GM12878 (cell line): Measurements from ENCODE around the gene APBA3.

ENCODE experiments used
- CBX5 ChIP-seq: sonication (generic); IDR thresholded peaks from 2 replicates; pipeline ENCODE4 v1.6.1; 2016; ENCODE audit warnings: low read depth, moderate library complexity, mild to moderate bottlenecking, inconsistent platforms
- POLR2A ChIP-seq: IDR thresholded peaks from 2 replicates; pipeline ENCODE4 v1.6.1; 2011; ENCODE audit warnings: low read depth, mild to moderate bottlenecking, low read length
- SREBF1 ChIP-seq: IDR thresholded peaks from 2 replicates; pipeline ENCODE4 v1.6.1; 2012; ENCODE audit warnings: mild to moderate bottlenecking, low read length

GRCh38 chr19:3738477-3739220, 22.8 kb downstream of the APBA3 start:
- TF ChIP-seq CBX5 (no peak), POLR2A (no peak), SREBF1 (no peak)
